ENCODE data around the gene GDNF. TPM values are rescaled to one million over a fixed set of nuclear protein-coding genes. Genes with fewer than 3 reads are reported as not detected.

The GDNF gene
- total RNA-seq, 4 donors from 2014 or later = 0.19 to 1.4 (median 0.61) TPM

- TF ChIP-seq POLR2A (IDR thresholded peaks at IDR 0.05) = no peak
- TF ChIP-seq, protein P1, sequence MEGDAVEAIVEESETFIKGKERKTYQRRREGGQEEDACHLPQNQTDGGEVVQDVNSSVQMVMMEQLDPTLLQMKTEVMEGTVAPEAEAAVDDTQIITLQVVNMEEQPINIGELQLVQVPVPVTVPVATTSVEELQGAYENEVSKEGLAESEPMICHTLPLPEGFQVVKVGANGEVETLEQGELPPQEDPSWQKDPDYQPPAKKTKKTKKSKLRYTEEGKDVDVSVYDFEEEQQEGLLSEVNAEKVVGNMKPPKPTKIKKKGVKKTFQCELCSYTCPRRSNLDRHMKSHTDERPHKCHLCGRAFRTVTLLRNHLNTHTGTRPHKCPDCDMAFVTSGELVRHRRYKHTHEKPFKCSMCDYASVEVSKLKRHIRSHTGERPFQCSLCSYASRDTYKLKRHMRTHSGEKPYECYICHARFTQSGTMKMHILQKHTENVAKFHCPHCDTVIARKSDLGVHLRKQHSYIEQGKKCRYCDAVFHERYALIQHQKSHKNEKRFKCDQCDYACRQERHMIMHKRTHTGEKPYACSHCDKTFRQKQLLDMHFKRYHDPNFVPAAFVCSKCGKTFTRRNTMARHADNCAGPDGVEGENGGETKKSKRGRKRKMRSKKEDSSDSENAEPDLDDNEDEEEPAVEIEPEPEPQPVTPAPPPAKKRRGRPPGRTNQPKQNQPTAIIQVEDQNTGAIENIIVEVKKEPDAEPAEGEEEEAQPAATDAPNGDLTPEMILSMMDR (IDR thresholded peaks at IDR 0.05) = no peak
- TF ChIP-seq POLR2AphosphoS5 (IDR thresholded peaks at IDR 0.05) = no peak
- no peak for TF ChIP-seq EP300 (IDR thresholded peaks at IDR 0.05)
- no peaks in the 10 kb centered on the region for H3K4me1 ChIP-seq
- H3K27ac ChIP-seq = no peak overlapping the region
- no peaks in the 10 kb centered on the region for H3K9me3 ChIP-seq
- 68% methylated on average over 5 of the region's 5 CpGs for WGBS
- H3K27me3 ChIP-seq = peaks cover 9% of the 10 kb centered on the region
- no peak overlapping the region for H3K4me3 ChIP-seq
- H3K36me3 ChIP-seq = no peaks in the 10 kb centered on the region
- no peak for DNase-seq (ENCODE audit: low spot score in 2 of 2)
Observed at GRCh38 chr5:37808945-37809344, 30.9 kb downstream of the GDNF start.

GRCh38 chr5:37807621-37808301, 32.1 kb downstream of the GDNF start:
- H3K4me1 ChIP-seq = no peaks in the 10 kb centered on the region
- H3K27ac ChIP-seq = no peak overlapping the region
- TF ChIP-seq POLR2AphosphoS5 (IDR thresholded peaks at IDR 0.05) (no peak), EP300 (IDR thresholded peaks at IDR 0.05) (no peak), POLR2A (IDR thresholded peaks at IDR 0.05) (no peak)
- TF ChIP-seq, protein P1 (IDR thresholded peaks at IDR 0.05) = no peak
- 88% methylated on average over 6 of the region's 7 CpGs for WGBS
- no peaks in the 10 kb centered on the region for H3K36me3 ChIP-seq
- no peak for DNase-seq (ENCODE audit: low spot score in 2 of 2)
- peaks cover 9% of the 10 kb centered on the region for H3K27me3 ChIP-seq
- H3K9me3 ChIP-seq = no peaks in the 10 kb centered on the region
- H3K4me3 ChIP-seq = no peak overlapping the region

- H3K27ac ChIP-seq = no peak overlapping the region
- H3K9me3 ChIP-seq = no peaks in the 10 kb centered on the region
- H3K4me3 ChIP-seq = no peak overlapping the region
- no peak for TF ChIP-seq POLR2A (IDR thresholded peaks at IDR 0.05)
- TF ChIP-seq, protein P1 (IDR thresholded peaks at IDR 0.05) = no peak
- no peak for TF ChIP-seq EP300 (IDR thresholded peaks at IDR 0.05)
- no peak for TF ChIP-seq POLR2AphosphoS5 (IDR thresholded peaks at IDR 0.05)
- DNase-seq (ENCODE audit: low spot score in 2 of 2) = no peak
- H3K36me3 ChIP-seq = no peaks in the 10 kb centered on the region
- WGBS = 95% methylated on average over 2 of the region's 2 CpGs
- no peaks in the 10 kb centered on the region for H3K4me1 ChIP-seq
- peaks cover 9% of the 10 kb centered on the region for H3K27me3 ChIP-seq
Observed at GRCh38 chr5:37807015-37807414, 32.8 kb downstream of the GDNF start.

GRCh38 chr5:37806476-37806875, 33.4 kb downstream of the GDNF start:
- no peak for TF ChIP-seq EP300 (IDR thresholded peaks at IDR 0.05)
- no peak for TF ChIP-seq POLR2AphosphoS5 (IDR thresholded peaks at IDR 0.05)
- TF ChIP-seq, protein P1 (IDR thresholded peaks at IDR 0.05) = no peak
- no peak for TF ChIP-seq POLR2A (IDR thresholded peaks at IDR 0.05)
- Histone ChIP-seq H3K9me3 (no peaks in the 10 kb centered on the region), H3K4me1 (no peaks in the 10 kb centered on the region), H3K36me3 (no peaks in the 10 kb centered on the region), H3K27me3 (peaks cover 9% of the 10 kb centered on the region), H3K27ac (no peak overlapping the region), H3K4me3 (no peak overlapping the region)
- no peak for DNase-seq (ENCODE audit: low spot score in 2 of 2)
- WGBS = 75% methylated on average over 8 of the region's 8 CpGs

GRCh38 chr5:37806016-37806415, 33.8 kb downstream of the GDNF start:
- H3K27me3 ChIP-seq = peaks cover 8% of the 10 kb centered on the region
- DNase-seq (ENCODE audit: low spot score in 2 of 2) = no peak
- no peak overlapping the region for H3K4me3 ChIP-seq
- H3K27ac ChIP-seq = no peak overlapping the region
- H3K4me1 ChIP-seq = no peaks in the 10 kb centered on the region
- H3K9me3 ChIP-seq = no peaks in the 10 kb centered on the region
- no peaks in the 10 kb centered on the region for H3K36me3 ChIP-seq
- TF ChIP-seq, protein P1 (IDR thresholded peaks at IDR 0.05) = no peak
- TF ChIP-seq EP300 (IDR thresholded peaks at IDR 0.05) = no peak
- no peak for TF ChIP-seq POLR2AphosphoS5 (IDR thresholded peaks at IDR 0.05)
- no peak for TF ChIP-seq POLR2A (IDR thresholded peaks at IDR 0.05)
- WGBS = 74% methylated on average over 12 of the region's 12 CpGs
